GM19099 (cell line): ENCODE measurements around the gene EHD4.

ENCODE experiments used
- POLR2A ChIP-seq: IDR thresholded peaks from 3 replicates; pipeline ENCODE4 v1.6.1; 2011; ENCODE audit warnings: low read depth; ENCODE audit not compliant: insufficient read length; ENCODE audit errors: extremely low read depth

Gene EHD4

GRCh38 chr15:41885841-41886240 lies 86.5 kb downstream of the EHD4 start:
- no peak for TF ChIP-seq POLR2A

- no peak for TF ChIP-seq POLR2A
Observed at GRCh38 chr15:41885321-41885720, 87.0 kb downstream of the EHD4 start.

- TF ChIP-seq POLR2A = no peak
Observed at GRCh38 chr15:41884458-41884857, 87.9 kb downstream of the EHD4 start.

- TF ChIP-seq POLR2A = no peak
Observed at GRCh38 chr15:41883484-41883825, 88.9 kb downstream of the EHD4 start.

GRCh38 chr15:41882689-41883483 lies 89.5 kb downstream of the EHD4 start:
- no peak for TF ChIP-seq POLR2A

- no peak for TF ChIP-seq POLR2A
Observed at GRCh38 chr15:41881920-41882688, 90.3 kb downstream of the EHD4 start.

GRCh38 chr15:41881550-41881919 lies 90.8 kb downstream of the EHD4 start:
- TF ChIP-seq POLR2A = no peak

GRCh38 chr15:41881086-41881485 lies 91.3 kb downstream of the EHD4 start:
- TF ChIP-seq POLR2A = no peak

GRCh38 chr15:41880156-41880877 lies 92.0 kb downstream of the EHD4 start:
- no peak for TF ChIP-seq POLR2A

- TF ChIP-seq POLR2A = no peak
Observed at GRCh38 chr15:41879321-41879845, 93.0 kb downstream of the EHD4 start.

GRCh38 chr15:41878355-41878699 lies 94.0 kb downstream of the EHD4 start:
- TF ChIP-seq POLR2A = no peak

GRCh38 chr15:41877631-41878354 lies 94.6 kb downstream of the EHD4 start:
- TF ChIP-seq POLR2A = no peak

GRCh38 chr15:41876689-41877088 lies 95.7 kb downstream of the EHD4 start:
- no peak for TF ChIP-seq POLR2A

- TF ChIP-seq POLR2A = no peak
Observed at GRCh38 chr15:41876007-41876406, 96.3 kb downstream of the EHD4 start.

GRCh38 chr15:41874736-41875135 lies 97.6 kb downstream of the EHD4 start:
- TF ChIP-seq POLR2A = no peak
